GM13977 (cell line): ENCODE measurements around the gene FUOM.
A peak's percentile ranks its signal among the peaks of the same experiment; 100 is the strongest.

ENCODE experiments used
- DNase-seq: peaks from one replicate; pipeline ENCODE4 v3.0.0; 2012; ENCODE audit warnings: low spot score
- CTCF ChIP-seq: IDR thresholded peaks from 2 replicates; pipeline ENCODE4 v1.5.1; 2012; ENCODE audit warnings: mild to moderate bottlenecking, control low read depth; ENCODE audit not compliant: insufficient read depth; ENCODE audit errors: extremely low read depth, missing control alignments
- in situ Hi-C: fragments of 300-500 bp; cut with MboI; formaldehyde crosslinking; loops from one replicate; pipeline ENCODE4 v1.12.0; 2022; ENCODE audit warnings: low sequenced_read_pairs, low pct_unique_long_range_greater_than_20kb, mixed read lengths, inconsistent platforms; ENCODE audit not compliant: unreplicated experiment

The FUOM gene

GRCh38 chr10:133365461-133366129 lies 7.8 kb upstream of the FUOM start:
- DNase-seq, result no peak
- in situ Hi-C loops, result no loop called here
- no peak for TF ChIP-seq CTCF

GRCh38 chr10:133364645-133365431 lies 7.0 kb upstream of the FUOM start:
- TF ChIP-seq CTCF, result no peak
- in situ Hi-C loops, result no loop called here
- DNase-seq, result no peak

- in situ Hi-C loops, result no loop called here
- no peak for DNase-seq
- no peak for TF ChIP-seq CTCF
Observed at GRCh38 chr10:133362846-133363245, 5.0 kb upstream of the FUOM start.

- in situ Hi-C loops, result no loop called here
- TF ChIP-seq CTCF, result no peak
- DNase-seq, result peak; percentile 64
Observed at GRCh38 chr10:133361773-133362441, 4.1 kb upstream of the FUOM start.

- TF ChIP-seq CTCF, result no peak
- in situ Hi-C loops, result no loop called here
- no peak for DNase-seq
Observed at GRCh38 chr10:133361227-133361626, 3.4 kb upstream of the FUOM start.

- in situ Hi-C loops, result no loop called here
- DNase-seq, result no peak
Observed at GRCh38 chr10:133359972-133360610, 2.3 kb upstream of the FUOM start.

More at GRCh38 chr10:133359972-133360610, 2.3 kb upstream of the FUOM start:
- TF ChIP-seq CTCF, result no peak
